ENCODE measurements around the gene MSH2. TPM values are rescaled to one million over a fixed set of nuclear protein-coding genes. Genes with fewer than 3 reads are reported as not detected.

MSH2 gene
- total and polyA plus RNA-seq, 8 donors = 3.1 to 31.5 (median 7.2) TPM

- no peak for TF ChIP-seq CTCF (IDR thresholded peaks at IDR 0.05)
- no peak for TF ChIP-seq POLR2A (IDR thresholded peaks at IDR 0.05)
- no peak for TF ChIP-seq POLR2AphosphoS5 (IDR thresholded peaks at IDR 0.05)
- no peak for TF ChIP-seq EP300 (IDR thresholded peaks at IDR 0.05)
- no peaks in the 10 kb centered on the region for H3K9me3 ChIP-seq
- DNase-seq = peak in 1 of 2 donors; percentile 5
- 52 to 63% (median 56%) methylated on average over 8 of the region's 8 CpGs for WGBS, 5 donors
- H3K4me3 ChIP-seq = peak overlapping the region; percentile 38 to 60 (median 52)
- H3K4me1 ChIP-seq = peaks cover 12 to 18% (median 17%) of the 10 kb centered on the region in 4 donors
- H3K27me3 ChIP-seq = peaks cover 0 to 37% (median 14%) of the 10 kb centered on the region in 3 donors
- no peak overlapping the region for H3K27ac ChIP-seq
- H3K36me3 ChIP-seq = no peaks in the 10 kb centered on the region
- intact Hi-C loops (cut with DNase I; ENCODE audit: low total_unique reads) = no loop called here
Measured at GRCh38 chr2:47520302-47520630, 117.3 kb downstream of the MSH2 start.

GRCh38 chr2:47520825-47521665 is 118.1 kb downstream of the MSH2 start:
- peak overlapping the region; percentile 38 to 60 (median 52) for H3K4me3 ChIP-seq
- peaks cover 12 to 18% (median 17%) of the 10 kb centered on the region in 4 donors for H3K4me1 ChIP-seq
- no peaks in the 10 kb centered on the region for H3K36me3 ChIP-seq
- intact Hi-C loops (cut with DNase I; ENCODE audit: low total_unique reads) = no loop called here
- 2 to 4% (median 3%) methylated on average over 23 to 97 of the region's 97 CpGs for WGBS, 5 donors
- peak overlapping the region in 2 of 5 donors; percentile 35 to 42 for H3K27ac ChIP-seq
- TF ChIP-seq POLR2AphosphoS5 (IDR thresholded peaks at IDR 0.05) (no peak), POLR2A (IDR thresholded peaks at IDR 0.05) (no peak), CTCF (IDR thresholded peaks at IDR 0.05) (no peak), EP300 (IDR thresholded peaks at IDR 0.05) (no peak)
- H3K9me3 ChIP-seq = no peaks in the 10 kb centered on the region
- peak; percentile 46 to 86 for DNase-seq
- peaks cover 0 to 37% (median 14%) of the 10 kb centered on the region in 3 donors for H3K27me3 ChIP-seq

GRCh38 chr2:47521666-47522285 is 118.8 kb downstream of the MSH2 start:
- H3K36me3 ChIP-seq = no peaks in the 10 kb centered on the region
- 17 to 36% (median 23%) methylated on average over 7 to 22 of the region's 22 CpGs for WGBS, 5 donors

More at GRCh38 chr2:47521666-47522285, 118.8 kb downstream of the MSH2 start:
- peak overlapping the region; percentile 38 to 60 (median 52) for H3K4me3 ChIP-seq
- no peak for TF ChIP-seq POLR2A (IDR thresholded peaks at IDR 0.05)
- TF ChIP-seq CTCF (IDR thresholded peaks at IDR 0.05) = no peak
- no peak for TF ChIP-seq POLR2AphosphoS5 (IDR thresholded peaks at IDR 0.05)
- no peak for TF ChIP-seq EP300 (IDR thresholded peaks at IDR 0.05)
- intact Hi-C loops (cut with DNase I; ENCODE audit: low total_unique reads) = no loop called here
- no peak for DNase-seq
- no peak overlapping the region for H3K27ac ChIP-seq
- peaks cover 12 to 18% (median 17%) of the 10 kb centered on the region in 4 donors for H3K4me1 ChIP-seq
- no peaks in the 10 kb centered on the region for H3K9me3 ChIP-seq
- H3K27me3 ChIP-seq = peaks cover 0 to 37% (median 14%) of the 10 kb centered on the region in 3 donors
